WI38 (cell line): Measurements from ENCODE around the gene MAP3K5.

Source experiments
- H3K4me3 ChIP-seq: 2 replicates; pipeline ENCODE4 v1.5.1; 2011; ENCODE audit warnings: low read depth, mild to moderate bottlenecking, control low read depth, low read length
- CTCF ChIP-seq: IDR thresholded peaks from 2 replicates; pipeline ENCODE4 v1.5.1; 2012; ENCODE audit warnings: low read depth, mild to moderate bottlenecking, control low read depth, low read length

MAP3K5 gene

GRCh38 chr6:136728033-136728939 is 64.0 kb downstream of the MAP3K5 start:
- no peak for TF ChIP-seq CTCF
- no peak overlapping the region for H3K4me3 ChIP-seq

GRCh38 chr6:136726837-136727557 is 65.3 kb downstream of the MAP3K5 start:
- no peak overlapping the region for H3K4me3 ChIP-seq
- no peak for TF ChIP-seq CTCF

GRCh38 chr6:136725124-136725523 is 67.2 kb downstream of the MAP3K5 start:
- no peak for TF ChIP-seq CTCF

GRCh38 chr6:136723780-136724179 is 68.5 kb downstream of the MAP3K5 start:
- TF ChIP-seq CTCF: no peak
- H3K4me3 ChIP-seq: no peak overlapping the region

More at GRCh38 chr6:136725124-136725523, 67.2 kb downstream of the MAP3K5 start:
- no peak overlapping the region for H3K4me3 ChIP-seq

GRCh38 chr6:136721467-136721866 is 70.8 kb downstream of the MAP3K5 start:
- H3K4me3 ChIP-seq: no peak overlapping the region
- TF ChIP-seq CTCF: no peak

- no peak for TF ChIP-seq CTCF
- H3K4me3 ChIP-seq: no peak overlapping the region
Measured at GRCh38 chr6:136720045-136720770, 72.1 kb downstream of the MAP3K5 start.
